GM21825 (cell line): ENCODE results near the gene HECW1.
"Not testable (repeated sequence)": the region's sequence is repeated elsewhere in the genome, so short reads cannot be mapped to it uniquely, and the experiment has no call there.

ENCODE experiments used
- ATAC-seq: cut with Tn5 transposase; IDR thresholded peaks from one replicate; pipeline ENCODE4 v1.9.1; 2021; ENCODE audit warnings: mild to moderate bottlenecking, moderate library complexity; ENCODE audit not compliant: unreplicated experiment

The HECW1 gene

DNA sequence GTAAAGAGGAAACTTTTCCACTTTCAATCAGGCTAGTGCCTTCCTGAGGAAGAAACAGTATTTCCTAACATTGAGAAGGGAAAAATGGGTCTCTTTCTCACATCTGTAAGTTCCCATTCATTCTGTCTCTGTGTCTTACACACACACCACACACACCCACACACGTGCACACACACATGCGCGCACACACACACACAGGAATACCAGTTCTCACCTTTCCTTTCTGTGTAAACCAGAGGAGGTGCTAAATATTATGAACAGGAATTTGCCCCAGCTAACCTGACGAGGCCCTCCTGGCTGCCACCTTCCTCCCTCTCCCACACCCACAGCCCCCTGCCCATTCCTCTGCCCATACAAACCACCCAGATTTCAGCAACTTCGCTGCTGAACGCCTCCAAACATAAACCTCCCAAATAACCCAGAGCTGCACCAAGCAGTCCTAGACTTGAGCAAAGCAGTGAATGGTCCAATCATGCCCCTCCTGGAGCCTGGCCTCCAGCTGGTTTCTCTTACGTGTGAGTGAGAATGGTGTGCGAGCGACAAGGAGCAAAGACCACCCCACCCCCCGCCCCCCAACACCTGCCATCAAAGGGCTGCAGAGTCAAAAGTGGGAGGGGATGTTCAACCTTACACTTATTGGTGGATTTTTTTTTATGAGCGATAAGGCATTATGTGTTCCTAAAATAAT lies 190.5 kb downstream of the HECW1 start:
- no peak for ATAC-seq

DNA sequence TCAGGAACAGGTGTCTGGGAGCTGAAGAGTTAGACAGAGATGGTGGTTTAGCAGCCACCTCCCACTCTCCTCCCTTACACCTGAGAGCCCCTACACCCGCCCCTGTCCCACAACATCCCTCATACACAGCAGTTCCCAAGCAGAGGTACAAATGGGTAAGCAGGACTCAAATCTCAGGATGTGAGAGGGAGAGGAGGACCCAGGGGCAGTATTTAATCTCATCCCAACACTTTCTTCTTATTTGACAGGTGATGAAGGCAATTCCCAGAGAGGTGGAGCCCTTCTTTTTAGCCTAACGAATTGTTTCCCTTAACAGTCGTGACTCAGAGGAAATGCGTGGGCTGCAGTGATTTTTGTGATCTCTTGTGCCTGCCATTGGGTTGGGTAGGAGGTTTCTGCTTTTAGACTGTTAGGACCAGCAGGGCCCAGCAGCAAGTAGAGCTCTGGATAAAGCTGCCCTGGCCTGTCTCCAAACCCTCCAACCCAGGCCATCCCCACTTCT lies 191.3 kb downstream of the HECW1 start:
- no peak for ATAC-seq

DNA sequence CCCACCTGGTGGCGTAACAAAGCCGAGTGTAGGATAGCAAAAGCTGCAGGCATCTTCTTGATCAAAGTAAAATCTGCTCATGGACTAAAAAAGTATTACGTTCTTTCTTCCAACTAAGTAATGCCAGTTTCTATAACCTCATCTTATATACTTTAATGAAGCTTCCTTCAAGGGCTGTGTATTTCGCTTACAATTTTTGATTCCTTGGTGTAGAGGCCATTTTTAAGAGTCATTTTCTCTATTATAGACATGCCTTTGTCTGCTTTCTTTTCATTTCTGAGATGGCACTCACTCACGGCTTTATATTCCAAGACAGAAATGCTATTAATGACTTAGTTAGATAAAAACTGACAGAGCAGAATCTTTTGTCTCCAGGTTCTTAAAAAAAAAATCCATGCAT lies 194.0 kb downstream of the HECW1 start:
- ATAC-seq: no peak

DNA sequence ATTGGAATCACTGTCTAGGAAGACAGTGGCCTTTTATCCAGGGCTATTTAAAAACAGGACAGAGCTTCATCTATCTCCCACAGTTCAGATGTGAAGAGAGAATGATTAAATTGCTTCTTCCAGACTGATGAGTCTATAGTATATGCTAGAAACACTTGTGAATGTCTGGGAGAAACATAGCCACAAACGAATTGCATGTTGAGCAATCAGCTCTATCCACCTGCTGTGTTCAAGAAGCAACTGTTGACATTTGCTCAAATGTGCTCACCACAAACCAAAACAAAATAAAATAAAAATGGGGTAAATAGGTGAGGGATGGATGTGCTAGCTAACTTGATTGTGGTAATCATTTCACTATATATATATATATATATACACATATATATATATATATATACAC lies 195.1 kb downstream of the HECW1 start:
- no peak for ATAC-seq

DNA sequence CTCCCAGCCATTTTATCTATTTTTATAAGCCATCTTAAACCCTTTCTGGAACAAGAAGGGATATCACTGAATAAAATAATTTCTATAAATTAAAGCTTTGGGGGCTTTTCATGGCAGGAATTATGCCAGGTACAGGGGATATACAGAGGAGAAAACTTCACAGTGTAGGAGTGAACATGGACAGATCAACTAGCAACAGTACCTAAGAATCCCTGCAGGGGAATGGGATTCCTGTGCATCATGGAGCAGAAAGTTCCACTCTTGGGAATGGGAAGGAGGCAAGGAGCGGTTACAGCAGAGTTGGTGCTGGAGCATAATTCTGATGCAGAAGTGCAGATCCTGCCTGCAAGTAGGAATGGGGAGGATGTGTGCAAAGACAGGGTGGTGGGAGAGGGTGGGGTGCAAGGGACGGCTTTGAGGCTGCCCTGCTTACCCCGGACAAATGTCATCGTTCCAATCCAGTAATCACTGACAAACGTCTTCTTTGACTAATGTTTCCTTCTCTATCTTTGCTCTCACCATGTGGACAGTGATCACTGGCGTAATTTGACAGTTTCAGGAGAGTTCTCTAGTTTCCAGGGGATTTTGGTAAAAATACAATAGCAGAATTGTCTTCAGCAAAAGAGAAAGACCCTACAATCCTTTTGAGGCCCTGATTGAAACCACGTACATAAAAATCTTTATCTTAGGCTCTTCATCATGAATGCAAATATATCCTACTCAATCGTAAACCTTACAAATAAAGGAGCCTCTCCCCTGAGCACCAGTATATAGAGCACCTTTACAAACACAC lies 196.7 kb downstream of the HECW1 start:
- peak; percentile 75 for ATAC-seq

DNA sequence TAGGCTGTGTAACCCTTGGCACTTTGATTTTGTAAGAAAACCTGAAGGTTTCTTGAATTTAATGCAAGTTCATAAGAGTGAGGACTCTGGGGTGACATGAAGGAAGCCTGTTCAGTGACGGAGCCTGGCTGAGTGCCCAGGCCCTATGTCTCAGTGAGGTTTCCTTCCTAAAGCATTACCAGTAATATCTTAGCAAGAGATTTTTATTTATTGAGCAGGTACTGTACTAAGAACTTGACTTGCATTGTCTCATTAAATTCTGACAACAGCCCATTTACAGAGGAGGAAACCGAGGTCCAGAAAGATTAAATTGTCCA lies 197.2 kb downstream of the HECW1 start:
- ATAC-seq: peak; percentile 27

DNA sequence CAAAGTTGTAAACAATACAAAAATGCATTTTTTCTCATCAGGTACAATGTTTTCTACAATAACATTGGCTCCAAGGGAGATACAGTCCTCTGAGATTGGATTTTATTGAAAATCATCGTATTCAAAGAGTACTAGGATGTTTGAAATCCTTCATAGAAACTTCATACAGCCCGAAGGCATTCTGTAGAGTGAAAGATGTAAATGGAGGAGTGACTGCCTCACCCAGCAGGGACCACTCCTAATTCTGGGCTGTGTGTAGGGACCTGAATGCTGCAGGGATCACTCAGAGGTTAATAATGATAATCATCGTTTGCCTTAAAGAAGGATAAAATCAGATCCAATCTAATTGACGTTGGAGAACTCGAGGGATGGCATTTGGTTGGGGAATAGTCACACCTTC lies 198.6 kb downstream of the HECW1 start:
- no peak for ATAC-seq

DNA sequence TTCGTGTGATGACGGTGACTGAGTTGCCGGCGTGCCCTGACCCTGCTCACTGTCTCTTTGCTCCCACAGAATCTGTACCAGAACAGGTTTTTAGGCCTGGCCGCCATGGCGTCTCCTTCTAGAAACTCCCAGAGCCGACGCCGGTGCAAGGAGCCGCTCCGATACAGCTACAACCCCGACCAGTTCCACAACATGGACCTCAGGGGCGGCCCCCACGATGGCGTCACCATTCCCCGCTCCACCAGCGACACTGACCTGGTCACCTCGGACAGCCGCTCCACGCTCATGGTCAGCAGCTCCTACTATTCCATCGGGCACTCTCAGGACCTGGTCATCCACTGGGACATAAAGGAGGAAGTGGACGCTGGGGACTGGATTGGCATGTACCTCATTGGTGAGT lies 199.2 kb downstream of the HECW1 start:
- no peak for ATAC-seq

DNA sequence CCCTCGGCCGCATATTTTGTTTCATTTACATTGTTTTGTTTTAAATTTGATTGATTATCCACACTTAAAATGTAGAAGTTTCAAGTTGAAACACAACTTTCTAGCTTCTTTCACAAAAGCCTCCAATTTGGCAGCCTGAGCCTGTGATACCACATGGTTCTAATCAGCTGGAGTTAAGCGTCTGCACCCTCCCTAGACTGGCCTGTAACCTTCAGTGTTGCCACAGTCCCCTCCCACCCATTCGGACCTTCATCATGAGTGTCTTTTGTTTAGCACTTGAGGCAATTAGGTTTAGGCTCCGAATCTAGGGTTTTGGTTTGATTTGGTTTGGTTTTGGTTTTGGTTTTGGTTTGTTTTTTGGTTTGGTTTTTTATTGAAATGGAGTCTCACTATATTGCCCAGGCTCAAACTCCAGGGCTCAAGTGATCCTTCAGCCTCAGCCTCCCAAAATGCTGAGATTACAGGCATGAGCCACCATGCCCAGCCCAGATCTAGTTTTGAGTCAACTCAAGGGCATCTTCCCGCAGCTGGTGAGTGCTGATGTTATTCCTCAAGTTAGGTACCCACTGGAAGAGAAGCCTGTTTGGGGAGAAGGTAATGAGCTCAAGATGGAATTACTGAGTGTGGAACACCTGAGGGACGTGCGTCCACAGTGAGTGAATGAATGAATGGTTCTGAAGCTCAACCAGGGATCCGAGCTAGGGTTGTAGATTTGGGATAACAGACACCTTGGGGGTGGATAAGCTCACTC lies 201.4 kb downstream of the HECW1 start:
- no peak for ATAC-seq

DNA sequence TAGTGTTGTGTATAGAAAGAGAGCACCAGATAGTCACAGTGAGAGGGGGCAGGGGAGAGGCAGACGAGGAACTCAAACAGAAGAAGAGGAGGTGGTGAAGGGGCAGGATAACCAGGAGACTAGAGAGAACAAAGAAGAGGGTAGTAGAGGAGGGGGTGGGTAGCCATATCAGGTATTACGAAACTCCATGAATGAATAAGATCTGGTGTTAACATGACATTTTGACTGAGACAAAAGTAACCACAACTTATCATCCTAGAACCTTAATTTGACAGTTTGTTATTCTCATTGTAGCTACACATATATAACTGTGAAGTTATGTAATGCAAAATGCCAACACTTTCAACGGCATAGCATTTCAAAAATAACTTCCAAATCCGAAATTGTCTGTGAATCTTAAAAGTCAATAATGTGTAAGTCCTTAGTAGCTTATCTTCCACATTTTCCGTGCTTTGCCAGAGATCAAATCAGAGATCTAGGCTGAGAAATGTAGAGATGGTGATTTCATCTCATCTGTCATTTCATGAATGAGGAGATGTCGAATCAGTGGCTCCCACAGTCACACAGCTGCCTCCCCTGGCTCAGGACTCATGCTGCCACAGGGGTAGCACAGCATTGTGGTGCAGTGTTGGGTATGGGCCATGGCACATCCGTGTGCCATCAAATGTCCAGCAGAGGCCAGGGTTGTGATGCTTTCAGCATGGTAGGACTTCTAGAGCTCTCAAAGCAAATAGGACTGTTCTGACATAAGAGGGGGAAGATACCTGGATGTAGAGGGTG lies 202.1 kb downstream of the HECW1 start:
- ATAC-seq: no peak

DNA sequence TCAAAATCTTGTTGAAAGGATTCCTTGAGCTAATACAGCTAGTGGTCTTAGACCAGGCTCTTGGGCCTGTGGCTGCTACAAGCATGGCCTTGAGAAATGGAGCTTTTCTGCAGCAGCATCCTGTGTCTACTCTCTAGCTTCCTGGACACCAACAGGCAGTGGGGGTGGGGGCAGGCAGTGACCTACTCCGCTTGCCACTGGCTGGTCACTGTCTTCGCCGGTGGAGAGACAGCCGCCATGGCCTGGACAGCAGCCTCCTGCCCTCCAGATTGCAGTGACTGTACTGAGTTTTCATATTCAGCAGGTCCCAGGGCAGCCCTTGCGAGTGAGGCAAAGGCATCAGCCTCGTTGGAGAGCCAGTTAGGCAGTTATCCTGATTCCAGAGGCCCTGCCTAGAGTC lies 204.6 kb downstream of the HECW1 start:
- no peak for ATAC-seq

DNA sequence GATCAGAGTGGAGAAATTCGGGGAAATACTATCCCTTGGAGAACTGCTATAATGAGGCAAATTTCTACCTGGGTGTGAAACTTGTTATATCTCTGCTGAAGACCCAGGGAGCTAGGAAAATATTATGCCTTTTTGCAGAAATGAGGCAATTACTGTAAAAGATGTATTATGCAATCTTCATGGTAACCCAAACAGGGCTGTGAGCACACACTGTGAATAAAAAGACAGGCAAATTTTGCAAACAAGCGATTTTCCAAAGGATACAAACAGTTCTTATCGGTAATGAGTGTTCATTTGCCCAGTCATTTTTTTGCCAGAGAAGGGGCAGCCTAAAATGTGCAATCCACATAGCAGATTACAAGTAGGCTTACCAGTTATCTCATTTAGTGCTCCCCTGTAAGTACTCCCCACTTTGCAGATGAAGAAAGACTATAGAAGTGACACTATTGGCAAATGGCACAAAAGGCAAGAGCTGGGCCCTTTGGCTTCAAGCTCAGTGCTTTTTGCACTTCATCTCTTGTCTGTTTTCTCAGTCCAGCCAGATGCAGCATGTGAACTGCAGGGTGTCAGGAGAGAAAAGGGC lies 205.8 kb downstream of the HECW1 start:
- no peak for ATAC-seq

DNA sequence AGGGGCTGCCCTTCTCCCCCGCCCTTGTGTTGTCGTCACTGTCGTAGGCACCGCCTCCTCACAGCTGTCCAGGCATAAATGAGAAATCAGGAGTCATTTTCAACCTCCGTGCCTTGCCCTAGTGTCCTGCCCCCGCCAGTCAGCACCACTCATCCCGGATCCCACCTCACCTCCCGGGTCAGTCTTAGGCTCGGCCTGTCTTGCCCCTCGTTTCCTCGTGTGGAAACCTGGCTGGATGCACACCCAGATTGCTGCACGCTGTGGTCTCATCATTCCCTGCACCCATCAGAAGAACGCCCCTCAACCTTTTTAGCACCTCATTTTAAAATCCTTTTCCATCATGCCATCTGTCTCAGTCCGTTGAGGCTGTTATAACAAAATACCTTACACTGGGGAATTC lies 213.1 kb downstream of the HECW1 start:
- no peak for ATAC-seq

DNA sequence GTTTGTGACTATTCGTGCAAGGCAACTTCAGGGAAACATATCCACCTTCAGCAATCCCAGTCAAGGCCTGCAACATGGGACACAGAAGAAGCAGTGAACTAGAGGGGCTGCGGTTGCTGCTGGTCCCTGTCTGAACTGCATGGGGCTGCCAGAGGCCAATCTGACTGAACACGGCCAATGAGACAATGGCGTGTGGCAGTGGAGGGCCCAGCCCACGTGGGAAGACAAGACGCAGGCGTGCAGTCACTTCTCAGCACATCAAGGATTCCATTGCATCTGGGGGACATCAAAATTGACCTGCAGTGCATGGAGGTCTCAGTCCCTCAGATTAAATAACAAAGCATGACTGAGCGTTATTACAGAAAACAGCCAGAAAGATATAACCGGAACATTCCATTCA lies 215.9 kb downstream of the HECW1 start:
- ATAC-seq: no peak

DNA sequence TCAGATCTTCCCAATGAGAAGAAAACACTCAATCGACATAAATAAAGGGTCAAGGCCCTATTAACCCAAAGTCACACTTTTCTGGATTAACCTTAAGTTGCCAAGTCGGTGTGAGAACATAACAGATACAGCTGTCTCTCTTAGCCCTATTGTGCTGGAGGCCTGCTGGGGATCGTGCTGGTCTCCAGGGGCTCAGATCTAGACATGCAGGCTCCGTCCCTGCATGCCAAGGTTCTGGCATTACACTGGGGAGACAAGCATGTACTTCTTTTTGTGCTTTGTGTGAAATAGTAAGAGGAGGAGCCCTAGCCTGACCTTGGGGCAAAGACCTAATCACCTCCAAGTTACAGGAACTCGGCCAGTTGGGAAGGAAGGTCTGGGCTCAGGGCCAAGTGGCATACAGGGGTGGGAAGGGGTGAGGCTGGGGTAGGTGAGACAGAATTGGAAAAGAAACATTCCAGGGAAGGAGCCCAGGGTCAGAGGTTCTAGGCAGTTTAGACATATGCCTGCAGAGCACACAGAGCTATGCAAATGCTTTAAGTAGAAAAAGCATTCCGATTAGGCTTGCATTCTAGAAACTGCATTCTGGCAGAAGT lies 216.4 kb downstream of the HECW1 start:
- no peak for ATAC-seq

DNA sequence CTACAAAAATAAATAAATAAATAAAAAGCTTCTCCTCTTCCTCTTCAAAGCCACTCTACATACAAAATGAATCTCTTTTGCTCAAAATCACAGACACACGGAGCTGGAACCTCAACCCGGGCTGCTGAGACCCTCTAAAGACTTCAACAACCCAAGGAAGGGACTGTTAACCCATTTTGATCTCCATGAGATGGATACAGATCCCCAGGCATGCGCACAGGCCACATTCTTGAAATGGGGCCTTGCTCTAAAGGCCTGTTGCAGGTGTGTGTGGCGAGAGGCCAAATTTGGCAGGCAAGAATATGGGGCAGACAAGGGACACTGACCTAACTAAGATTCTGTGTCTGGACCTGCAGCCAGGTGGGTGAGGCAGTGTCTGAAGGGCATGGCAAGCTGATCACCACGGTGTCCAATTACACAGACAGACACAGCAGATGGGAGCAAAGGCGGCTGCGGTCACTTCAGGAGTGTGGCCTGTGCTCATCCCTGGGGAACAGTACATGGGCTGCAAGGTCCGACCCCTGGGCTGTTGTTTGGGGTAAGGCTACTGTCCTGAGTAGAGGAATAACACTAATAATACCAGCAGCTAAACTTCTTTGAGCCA lies 219.8 kb downstream of the HECW1 start:
- ATAC-seq: no peak

DNA sequence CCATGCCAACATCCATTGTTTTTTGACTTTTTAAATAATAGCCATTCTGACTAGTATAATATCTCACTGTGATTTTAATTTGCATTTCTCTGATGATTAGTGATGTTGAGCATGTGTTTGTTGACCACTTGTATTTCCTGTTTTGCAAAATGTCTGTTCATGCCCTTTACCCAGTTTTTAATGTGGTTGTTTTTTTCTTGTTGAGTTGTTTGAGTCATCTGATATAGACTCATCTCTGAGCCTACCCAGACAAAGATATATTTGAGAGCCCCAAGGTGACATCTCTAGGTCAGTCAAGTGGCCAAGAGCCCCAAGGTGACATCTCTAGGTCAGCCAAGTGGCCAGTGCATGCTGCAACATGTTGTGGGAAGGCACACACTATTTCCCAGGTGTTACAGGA lies 224.7 kb downstream of the HECW1 start:
- ATAC-seq: no peak

DNA sequence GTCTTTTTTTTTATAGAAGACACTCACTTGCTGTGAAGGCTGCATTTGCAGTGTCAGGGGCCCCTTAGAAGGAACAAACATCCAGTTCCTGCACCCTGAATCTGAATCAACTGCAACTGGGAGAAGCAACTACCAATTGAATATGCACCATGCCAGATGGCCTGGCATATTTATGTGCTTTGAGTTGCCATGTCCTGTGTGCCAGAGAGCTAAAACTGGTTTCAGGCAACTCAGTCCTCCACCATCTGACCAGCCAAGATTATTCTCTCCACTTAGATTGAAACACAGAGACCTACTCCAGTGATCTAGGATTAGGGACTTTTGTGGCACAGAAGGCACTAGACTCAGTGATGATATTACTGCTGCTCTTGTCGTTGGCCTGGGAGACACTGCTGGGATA lies 225.4 kb downstream of the HECW1 start:
- ATAC-seq: no peak

DNA sequence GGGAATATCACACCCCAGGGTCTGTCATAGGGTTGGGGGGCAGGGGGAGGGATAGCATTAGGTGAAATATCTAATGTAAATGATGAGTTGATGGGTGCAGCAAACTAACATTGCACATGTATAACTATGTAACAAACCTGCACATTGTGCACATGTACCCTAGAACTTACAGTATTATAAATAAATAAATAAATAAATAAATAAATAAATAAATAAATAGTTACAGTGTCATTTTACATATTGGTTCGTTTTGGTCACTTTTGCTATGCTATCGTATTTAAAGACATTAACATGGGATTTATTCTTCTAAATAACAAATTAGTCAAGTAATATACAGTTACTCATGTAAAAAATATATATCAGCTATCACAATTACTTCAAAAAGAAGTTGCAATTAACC lies 228.7 kb downstream of the HECW1 start:
- ATAC-seq: no peak

DNA sequence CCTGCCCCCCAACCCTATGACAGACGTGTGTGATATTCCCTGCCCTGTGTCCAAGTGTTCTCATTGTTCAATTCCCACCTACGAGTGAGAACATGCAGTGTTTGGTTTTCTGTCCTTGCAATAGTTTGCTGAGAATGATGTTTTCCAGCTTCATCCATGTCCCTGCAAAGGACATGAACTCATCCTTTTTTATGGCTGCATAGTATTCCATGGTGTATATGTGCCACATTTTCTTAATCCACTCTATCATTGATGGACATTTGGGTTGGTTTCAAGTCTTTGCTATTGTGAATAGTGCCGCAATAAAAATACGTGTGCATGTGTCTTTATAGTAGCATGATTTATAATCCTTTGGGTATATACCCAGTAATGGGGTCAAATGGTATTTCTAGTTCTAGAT lies 231.0 kb downstream of the HECW1 start:
- not testable (repeated sequence) for ATAC-seq
